Colonic mucosa (tissue), 4 donors: ENCODE measurements around the gene EPAS1. TPM values are rescaled to one million over a fixed set of nuclear protein-coding genes. Genes with fewer than 3 reads are reported as not detected.

Source experiments
- DNase-seq: peaks from one replicate; pipeline ENCODE4 v3.0.0-alpha.2; 2020
- H3K27ac ChIP-seq: fragments of 200-600 bp; one replicate; pipeline ENCODE4 v1.8.0; 2021
- H3K27me3 ChIP-seq: fragments of 200-600 bp; one replicate; pipeline ENCODE4 v1.8.0; 2021
- H3K36me3 ChIP-seq: fragments of 200-600 bp; one replicate; pipeline ENCODE4 v1.8.0; 2021
- H3K4me1 ChIP-seq: fragments of 200-600 bp; one replicate; pipeline ENCODE4 v1.8.0; 2021; ENCODE audit warnings: mild to moderate bottlenecking
- H3K4me3 ChIP-seq: fragments of 200-600 bp; one replicate; pipeline ENCODE4 v1.8.0; 2021
- H3K9ac ChIP-seq, 2 donors: one replicate each; pipeline ENCODE4 v1.7.0; 2013; ENCODE audit warnings: control low read depth in 2 of 2, low read depth in 2 of 2, low read length in 2 of 2
- H3K9me3 ChIP-seq: fragments of 200-600 bp; one replicate; pipeline ENCODE4 v1.8.0; 2021
- CTCF ChIP-seq: fragments of 200-600 bp; IDR thresholded peaks from one replicate; pipeline ENCODE4 v1.8.0; 2022; ENCODE audit warnings: antibody characterized with exemption, mild to moderate bottlenecking
- intact Hi-C: fragments of 100-400 bp; cut with DNase I; formaldehyde crosslinking; loops from one replicate; pipeline ENCODE4 v1.14.1; 2022
- total RNA-seq, 2 donors: library from RNA; stranded (reverse); fragmentation: NEBNext Ultra II Directional in 1 of 2; extraction: Animal tissue kit (Norgen Biotek cat#: 25700) in 1 of 2; gene quantifications; one replicate each; pipeline ENCODE4 v1.2.1, GENCODE V29; 2021
- donor health status: healthy.
- donor health status: DM: no; HTN: no; CAD: no.
- donor health status: DM: no; HTN: no; CAD: no.

The EPAS1 gene
- total RNA-seq, 2 donors from 2014 or later = 116 to 140 TPM

- Histone ChIP-seq H3K27ac (no peak overlapping the region), H3K36me3 (no peaks in the 10 kb centered on the region), H3K27me3 (no peaks in the 10 kb centered on the region), H3K4me1 (peaks cover 10% of the 10 kb centered on the region), H3K9ac (no peak overlapping the region), H3K4me3 (no peak overlapping the region), H3K9me3 (no peaks in the 10 kb centered on the region)
- no peak for DNase-seq
- no peak for TF ChIP-seq CTCF
- intact Hi-C loops = loop anchor here (5.0 kb wide), 1 partner anchor 36 kb away; no protein-coding TSS in a partner anchor
Measured at GRCh38 chr2:46338674-46339073, 41.5 kb downstream of the EPAS1 start.

GRCh38 chr2:46339200-46339599 lies 42.0 kb downstream of the EPAS1 start:
- H3K9ac ChIP-seq = no peak overlapping the region
- no peak for DNase-seq
- H3K9me3 ChIP-seq = no peaks in the 10 kb centered on the region
- intact Hi-C loops = loop anchor here (5.0 kb wide), 1 partner anchor 37 kb away; no protein-coding TSS in a partner anchor
- peaks cover 10% of the 10 kb centered on the region for H3K4me1 ChIP-seq
- H3K4me3 ChIP-seq = no peak overlapping the region
- no peak overlapping the region for H3K27ac ChIP-seq
- no peaks in the 10 kb centered on the region for H3K27me3 ChIP-seq
- no peak for TF ChIP-seq CTCF
- no peaks in the 10 kb centered on the region for H3K36me3 ChIP-seq

- H3K27ac ChIP-seq = no peak overlapping the region
Measured at GRCh38 chr2:46339676-46340459, 42.7 kb downstream of the EPAS1 start.

GRCh38 chr2:46340740-46341420 lies 43.7 kb downstream of the EPAS1 start:
- Histone ChIP-seq H3K27ac (no peak overlapping the region), H3K9ac (no peak overlapping the region), H3K36me3 (no peaks in the 10 kb centered on the region), H3K4me1 (no peaks in the 10 kb centered on the region), H3K4me3 (no peak overlapping the region), H3K9me3 (no peaks in the 10 kb centered on the region), H3K27me3 (no peaks in the 10 kb centered on the region)
- intact Hi-C loops = no loop called here
- DNase-seq = no peak
- no peak for TF ChIP-seq CTCF

More at GRCh38 chr2:46339676-46340459, 42.7 kb downstream of the EPAS1 start:
- Histone ChIP-seq H3K9ac (peak overlapping the region in 1 of 2 donors; percentile 30), H3K27me3 (no peaks in the 10 kb centered on the region), H3K4me1 (peaks cover 4% of the 10 kb centered on the region), H3K36me3 (no peaks in the 10 kb centered on the region), H3K9me3 (no peaks in the 10 kb centered on the region), H3K4me3 (no peak overlapping the region)
- no peak for TF ChIP-seq CTCF
- no peak for DNase-seq
- intact Hi-C loops = loop anchor here (5.0 kb wide), 1 partner anchor 38 kb away; no protein-coding TSS in a partner anchor

- Histone ChIP-seq H3K27me3 (no peaks in the 10 kb centered on the region), H3K27ac (no peak overlapping the region), H3K9me3 (no peaks in the 10 kb centered on the region), H3K4me3 (no peak overlapping the region), H3K9ac (no peak overlapping the region), H3K36me3 (no peaks in the 10 kb centered on the region), H3K4me1 (no peaks in the 10 kb centered on the region)
- DNase-seq = no peak
- intact Hi-C loops = no loop called here
- TF ChIP-seq CTCF = no peak
Measured at GRCh38 chr2:46342566-46343315, 45.5 kb downstream of the EPAS1 start.
